ENCODE data around the gene NR1I3.

DNA sequence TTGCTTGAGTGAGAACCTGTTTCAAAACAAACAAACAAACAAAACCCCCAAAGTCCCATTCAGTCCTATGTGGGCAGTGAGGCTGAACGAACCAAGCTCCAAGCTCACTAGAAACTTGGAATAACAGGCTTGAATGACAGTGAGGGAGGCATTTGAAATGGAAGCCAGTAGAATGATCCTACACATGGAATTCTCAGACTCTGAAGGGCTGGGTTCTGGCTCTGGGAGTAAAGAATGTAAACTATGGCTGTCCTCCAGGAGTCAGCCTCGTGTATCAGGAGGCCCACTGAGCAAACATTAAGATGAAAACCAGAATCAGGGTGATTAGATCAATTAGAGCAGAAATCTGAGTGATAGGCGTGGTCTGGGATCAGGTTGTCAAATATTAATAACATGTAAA is 35.4 kb upstream of the NR1I3 start:
- no peak for TF ChIP-seq CTCF (IDR thresholded peaks at IDR 0.05)
- TF ChIP-seq EP300 (IDR thresholded peaks at IDR 0.05), result no peak
- TF ChIP-seq POLR2A (IDR thresholded peaks at IDR 0.05), result no peak

All from upper lobe of left lung (tissue), 4 donors.